ENCODE data around the gene FAM98C.
"Not testable (repeated sequence)": the region's sequence is repeated elsewhere in the genome, so short reads cannot be mapped to it uniquely, and the experiment has no call there.

Gene FAM98C

DNA sequence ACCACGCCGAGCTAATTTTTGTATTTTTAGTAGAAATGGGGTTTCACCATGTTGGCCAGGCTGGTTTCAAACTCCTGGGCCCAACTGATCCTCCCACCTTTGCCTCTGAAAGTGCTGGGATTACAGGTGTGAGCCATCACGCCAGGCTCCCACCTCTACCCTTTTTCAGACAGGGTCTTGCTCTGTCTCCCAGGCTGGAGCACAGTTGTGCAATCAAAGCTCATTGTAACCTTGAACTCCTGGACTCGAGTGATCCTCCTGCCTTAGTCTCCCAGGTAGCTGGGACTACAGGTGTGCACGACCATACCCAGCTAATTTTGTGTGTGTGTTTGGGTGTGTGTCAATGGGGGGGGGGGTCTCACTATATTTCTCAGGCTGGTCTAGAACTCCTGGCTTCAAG is 21.4 kb downstream of the FAM98C start:
- FAIRE-seq = no peak
- DNase-seq (ENCODE audit: insufficient read length, low spot score) = no peak

DNA sequence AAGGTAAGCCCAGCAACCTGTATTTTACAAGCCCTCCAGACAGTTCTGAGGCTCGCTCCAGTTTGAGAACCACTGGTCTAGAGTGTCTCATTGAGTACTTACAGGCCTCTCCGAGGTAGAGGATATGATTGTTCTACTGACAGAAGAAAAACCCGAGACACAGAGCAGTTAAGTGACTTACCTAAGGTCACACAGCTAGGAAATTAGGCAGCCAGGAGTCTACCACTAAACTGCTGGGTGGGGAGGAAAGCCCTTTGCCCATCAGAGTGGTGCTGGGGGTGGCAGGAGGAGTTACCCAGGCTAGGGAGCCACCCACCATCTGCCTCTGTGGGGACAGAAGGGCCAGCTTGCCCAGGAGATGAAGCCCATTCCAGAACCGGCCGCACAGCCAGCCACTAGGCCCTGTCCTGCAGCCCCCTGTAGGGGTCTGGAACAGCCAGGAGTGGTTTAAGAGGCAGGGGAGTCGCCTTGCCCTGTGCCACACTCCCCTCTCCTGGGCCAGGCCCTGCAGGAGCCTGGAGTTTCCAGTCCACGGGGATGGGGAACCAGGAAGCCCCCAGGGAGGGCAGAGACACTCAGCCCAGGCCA is 22.4 kb downstream of the FAM98C start:
- no peak for DNase-seq (ENCODE audit: insufficient read length, low spot score)
- FAIRE-seq = no peak

DNA sequence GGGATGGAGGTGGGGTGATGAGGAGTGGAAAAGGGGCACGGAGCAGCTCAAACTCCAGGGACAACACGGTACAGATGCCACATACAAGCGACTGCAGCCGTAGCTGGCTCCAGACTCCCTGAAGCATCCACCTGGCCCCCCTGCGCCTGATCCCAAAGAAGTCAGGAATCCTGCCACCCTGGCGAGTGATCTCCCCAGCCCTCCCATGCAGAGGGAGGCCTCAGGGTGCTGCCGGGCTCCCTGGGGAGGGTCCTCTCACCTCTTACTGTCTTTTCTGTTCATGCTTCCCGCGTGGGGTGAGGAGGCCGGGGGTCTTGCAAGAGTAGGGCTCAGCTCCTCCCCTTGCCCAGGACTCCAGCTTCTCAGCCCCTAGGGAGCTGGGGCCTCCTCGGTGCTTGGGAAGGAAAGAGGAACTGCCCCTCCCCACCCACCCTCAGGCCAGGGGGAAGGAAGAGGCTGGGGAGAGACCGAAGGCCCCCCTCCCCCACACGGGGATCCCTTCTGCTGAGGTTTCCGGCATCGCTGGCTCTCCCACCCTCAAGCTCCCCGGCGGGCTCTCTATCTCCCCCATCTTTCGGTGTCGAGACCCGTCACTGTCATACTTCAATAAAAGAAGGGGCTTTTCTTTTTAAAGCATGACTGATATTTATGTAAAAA is 23.0 kb downstream of the FAM98C start, which contains the start of gene RASGRP4:
TSS of gene RASGRP4 (minus strand) at position 410 of the 657 bp plus-strand sequence. CDS start at position 282, 128 bp downstream.
- FAIRE-seq = no peak
- no peak for DNase-seq (ENCODE audit: insufficient read length, low spot score)

DNA sequence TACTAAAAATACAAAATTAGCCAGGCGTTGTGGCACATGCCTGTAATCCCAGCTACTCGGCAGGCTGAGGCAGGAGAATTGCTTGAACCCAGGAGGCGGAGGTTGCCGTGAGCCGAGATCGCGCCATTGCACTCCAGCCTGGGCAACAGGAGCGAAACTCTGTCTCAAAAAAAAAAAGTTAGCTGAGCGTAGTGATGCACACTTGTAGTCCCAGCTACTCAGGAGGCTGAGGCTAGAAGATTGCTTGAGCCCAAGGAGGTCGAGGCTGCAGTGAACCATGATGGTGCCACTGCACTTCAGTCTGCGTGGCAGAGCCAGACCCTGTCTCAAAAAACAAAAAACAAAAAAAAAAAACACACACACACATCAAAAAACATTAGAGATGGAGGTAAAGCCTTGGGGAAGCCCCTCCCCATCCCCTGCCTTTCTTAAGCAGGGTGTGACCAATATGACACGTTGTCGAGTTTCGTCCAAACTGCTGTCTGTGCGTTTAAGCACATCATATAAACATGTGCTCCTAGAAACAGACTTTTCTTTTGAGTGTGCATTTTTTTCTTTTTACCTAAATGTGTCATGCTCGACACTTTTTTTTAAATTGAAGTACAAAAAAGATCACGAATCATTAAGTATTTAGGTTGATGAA is 24.3 kb downstream of the FAM98C start:
- peak; percentile 26 for FAIRE-seq
- DNase-seq (ENCODE audit: insufficient read length, low spot score) = not testable (repeated sequence)

DNA sequence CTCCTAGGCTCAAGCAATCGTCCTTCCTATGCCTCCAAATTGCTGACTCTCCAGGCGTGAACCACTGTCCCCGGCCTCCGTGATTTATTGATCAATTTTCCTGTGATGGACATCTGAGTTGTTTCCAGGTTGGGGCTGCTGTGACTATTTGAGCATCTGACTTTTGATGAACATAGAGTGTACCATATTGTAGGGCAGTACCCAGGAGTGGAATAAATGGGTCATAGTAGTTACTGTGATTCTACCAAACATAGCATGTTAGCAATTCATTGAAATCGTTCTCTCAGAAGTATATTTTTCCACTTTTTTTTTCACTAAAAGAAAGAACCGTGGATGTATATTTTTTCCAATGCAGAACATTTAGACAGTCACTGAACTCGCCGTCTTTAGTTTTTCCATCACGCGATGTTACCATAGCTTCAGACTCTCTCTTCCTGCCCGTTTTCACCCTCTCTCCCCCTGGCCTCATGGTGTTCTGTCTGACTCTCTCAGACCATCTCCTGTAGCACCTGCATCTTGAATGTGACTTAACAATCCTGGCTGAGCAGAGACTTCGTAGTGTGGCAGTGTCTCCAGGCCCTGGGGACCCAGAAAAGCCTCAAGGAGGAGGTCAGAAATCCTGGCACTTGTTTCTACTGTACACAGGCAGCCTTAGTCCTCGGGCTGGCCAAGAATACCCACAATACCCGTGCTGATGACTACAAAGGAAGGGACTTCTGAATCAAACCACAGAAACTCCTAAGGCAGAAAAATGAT is 26.3 kb downstream of the FAM98C start:
- FAIRE-seq (no peak), DNase-seq (ENCODE audit: insufficient read length, low spot score) (no peak)

DNA sequence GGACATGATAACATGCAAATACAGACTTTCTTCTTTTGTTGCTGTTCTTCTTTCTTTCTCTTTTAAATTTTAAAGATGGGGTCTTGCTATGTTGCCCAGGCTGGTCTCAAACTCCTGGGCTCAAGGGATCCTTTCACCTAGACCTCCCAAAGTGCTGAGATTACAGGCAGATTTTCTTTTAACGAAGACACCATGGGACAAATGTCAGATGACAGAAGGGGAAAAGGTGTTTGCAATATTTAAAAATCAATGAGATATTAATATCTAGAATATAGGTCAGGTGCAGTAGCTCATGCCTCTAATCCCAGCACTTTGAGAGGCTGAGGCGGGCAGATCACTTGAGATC is 26.9 kb downstream of the FAM98C start:
- DNase-seq (ENCODE audit: insufficient read length, low spot score) (no peak), FAIRE-seq (no peak)

DNA sequence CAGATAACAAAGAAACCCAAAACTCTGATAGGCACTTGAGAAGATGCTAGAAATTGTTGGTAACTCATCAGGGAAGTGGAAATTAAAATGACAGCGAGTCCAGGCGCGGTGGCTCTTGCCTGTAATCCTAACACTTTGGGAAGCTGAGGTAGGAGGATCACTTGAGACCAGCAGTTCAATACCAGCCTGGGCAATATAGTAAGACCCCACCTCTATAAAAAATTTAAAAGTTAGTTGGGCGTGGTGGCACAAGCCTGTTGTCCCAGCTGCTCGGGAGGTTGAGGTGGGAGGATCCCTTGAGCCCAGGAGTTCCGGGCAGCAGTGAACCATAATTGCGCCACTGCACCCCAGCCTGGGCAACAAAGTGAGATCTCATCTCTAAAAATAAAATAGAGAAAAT is 28.0 kb downstream of the FAM98C start:
- FAIRE-seq (no peak), DNase-seq (ENCODE audit: insufficient read length, low spot score) (no peak)

DNA sequence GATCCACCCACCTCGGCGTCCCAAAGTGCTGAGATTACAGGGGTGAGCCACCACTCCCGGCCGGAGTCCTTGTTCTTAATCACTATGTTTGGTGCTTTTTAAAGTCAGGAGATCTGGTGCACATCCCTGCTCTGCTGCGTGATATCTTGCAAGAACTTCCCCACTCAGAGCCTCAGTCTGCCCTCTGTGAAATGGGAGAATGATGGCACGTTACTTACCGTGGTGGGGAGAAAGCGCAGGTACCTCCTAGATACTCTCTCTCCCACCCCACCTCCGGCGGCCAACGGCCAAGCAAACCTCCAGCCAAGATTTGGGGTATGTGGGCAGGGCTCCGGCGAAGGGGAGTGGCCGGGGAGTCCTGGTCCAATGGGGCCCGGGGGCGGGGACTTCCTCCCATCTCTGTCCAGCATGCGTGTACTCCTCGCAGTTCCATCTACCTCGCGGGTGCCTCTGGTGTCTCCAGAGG is 30.4 kb downstream of the FAM98C start, which contains the start of gene RYR1:
TSS of gene RYR1 (plus strand) at position 424 of the 466 bp plus-strand sequence. CDS start 139 bp downstream, outside the sequence.
- peak; percentile 73 for FAIRE-seq
- peak; percentile 65 for DNase-seq (ENCODE audit: insufficient read length, low spot score)

DNA sequence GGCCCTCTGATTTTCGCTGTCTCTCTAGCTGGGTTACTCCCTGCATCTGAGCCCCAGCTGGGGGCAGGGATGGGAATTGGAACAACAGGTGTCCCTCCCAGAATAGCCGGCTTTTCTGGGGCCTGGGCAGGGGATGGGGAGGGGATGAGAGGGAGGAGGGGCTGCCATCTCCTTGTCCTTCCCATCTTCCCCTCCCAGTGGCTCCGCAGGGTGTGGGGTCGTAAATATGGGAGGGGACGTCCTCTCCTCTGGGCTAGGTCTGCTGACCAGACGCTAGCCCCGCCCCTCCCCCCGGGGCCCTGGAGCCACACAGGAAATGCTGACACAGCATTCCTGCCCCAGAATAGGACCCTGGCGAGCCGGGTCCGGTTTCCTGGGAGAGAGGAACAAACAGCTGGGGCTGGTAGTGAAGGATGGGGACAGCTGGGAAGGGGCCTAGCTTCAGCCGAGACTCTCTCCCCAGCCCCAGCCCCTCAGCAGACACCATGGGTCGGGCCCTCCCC is 31.7 kb downstream of the FAM98C start:
- DNase-seq (ENCODE audit: insufficient read length, low spot score) (no peak), FAIRE-seq (no peak)

DNA sequence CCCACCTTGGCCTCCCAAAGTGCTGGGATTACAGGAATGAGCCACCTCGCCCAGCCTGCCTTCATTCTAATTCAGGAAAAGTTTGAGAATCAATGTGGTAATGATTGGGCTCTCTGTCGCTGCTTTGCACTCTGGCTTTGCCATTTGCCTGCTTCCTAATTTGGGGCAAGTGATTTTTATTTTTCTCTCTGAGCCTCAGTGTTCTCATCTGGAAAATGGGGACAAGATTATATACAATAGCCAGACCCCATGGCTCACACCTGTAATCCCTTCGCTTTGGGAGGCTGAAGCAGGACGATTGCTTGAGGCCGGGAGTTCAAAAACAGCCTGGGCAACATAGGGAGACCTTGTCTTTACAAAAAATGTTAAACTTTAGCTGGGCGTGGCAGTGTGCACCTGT is 34.4 kb downstream of the FAM98C start:
- FAIRE-seq = no peak
- no peak for DNase-seq (ENCODE audit: insufficient read length, low spot score)

DNA sequence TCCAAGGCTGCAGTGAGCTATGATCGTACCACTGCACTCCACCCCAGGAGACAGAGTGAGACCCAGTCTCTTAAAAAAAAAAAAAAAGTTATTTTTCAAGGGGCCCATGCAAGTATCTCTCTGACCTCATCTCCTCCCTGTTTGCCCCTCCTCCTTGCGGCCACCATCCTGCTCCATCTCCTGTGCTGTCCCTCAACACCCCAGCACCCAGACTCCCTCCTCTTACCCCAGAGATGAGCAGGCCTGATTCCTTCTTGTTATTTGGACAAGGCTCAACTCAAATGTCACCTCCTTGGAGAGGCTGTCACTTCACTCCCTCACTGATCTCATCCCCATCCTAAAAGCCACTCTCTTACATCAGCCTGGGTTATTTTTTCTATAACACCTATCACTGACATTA is 35.0 kb downstream of the FAM98C start:
- no peak for DNase-seq (ENCODE audit: insufficient read length, low spot score)
- FAIRE-seq = no peak

DNA sequence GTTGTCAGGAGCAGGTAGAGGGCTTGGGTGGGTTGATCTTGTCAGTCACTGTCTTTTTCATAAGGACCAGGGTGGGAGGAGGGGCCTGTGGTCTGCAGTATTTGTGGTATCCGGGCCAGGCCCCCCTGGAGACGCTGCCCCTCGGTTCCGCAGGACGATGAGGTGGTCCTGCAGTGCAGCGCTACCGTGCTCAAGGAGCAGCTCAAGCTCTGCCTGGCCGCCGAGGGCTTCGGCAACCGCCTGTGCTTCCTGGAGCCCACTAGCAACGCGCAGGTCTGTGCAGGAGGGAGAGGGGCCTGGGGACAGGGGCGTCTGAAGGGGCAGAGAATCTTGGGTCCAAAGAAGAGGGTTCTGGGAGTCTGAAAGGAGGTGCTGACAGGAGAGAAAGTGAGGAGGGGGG is 37.7 kb downstream of the FAM98C start:
- no peak for DNase-seq (ENCODE audit: insufficient read length, low spot score)
- no peak for FAIRE-seq

DNA sequence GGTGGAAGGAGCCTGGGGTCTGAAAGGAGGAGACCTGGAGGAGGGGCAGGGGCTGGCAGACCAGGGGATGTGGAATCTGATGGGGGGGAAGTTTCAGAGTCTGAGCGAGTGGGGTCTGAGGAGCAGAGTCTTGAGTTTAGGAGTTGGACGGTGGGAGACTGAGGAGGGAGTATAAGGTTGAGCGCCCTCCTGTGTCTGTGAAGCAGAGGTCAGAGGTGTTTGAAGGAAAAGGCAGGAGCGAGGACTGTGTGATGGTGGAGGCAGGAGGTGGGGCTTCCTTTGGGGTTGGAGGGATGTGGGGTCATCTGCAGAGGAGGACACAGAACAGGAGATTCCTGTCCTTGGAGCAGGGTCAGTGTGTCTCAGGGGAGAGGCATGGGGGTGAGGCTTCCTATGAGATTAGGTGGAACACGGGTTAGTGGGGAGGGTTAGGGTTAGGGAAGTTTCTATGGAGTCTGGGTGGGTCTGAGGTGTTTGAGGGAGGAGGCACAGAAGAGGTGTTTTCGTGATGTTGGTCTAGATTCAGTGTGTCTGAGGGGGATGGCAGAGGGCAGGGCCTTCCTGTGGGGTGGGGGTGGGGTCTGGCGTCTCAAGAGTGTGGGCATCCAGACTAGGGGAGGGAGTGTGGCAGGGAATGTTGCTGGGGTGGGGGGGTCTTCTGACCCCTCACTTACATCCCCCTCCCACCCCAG is 38.9 kb downstream of the FAM98C start:
- no peak for DNase-seq (ENCODE audit: insufficient read length, low spot score)
- no peak for FAIRE-seq

DNA sequence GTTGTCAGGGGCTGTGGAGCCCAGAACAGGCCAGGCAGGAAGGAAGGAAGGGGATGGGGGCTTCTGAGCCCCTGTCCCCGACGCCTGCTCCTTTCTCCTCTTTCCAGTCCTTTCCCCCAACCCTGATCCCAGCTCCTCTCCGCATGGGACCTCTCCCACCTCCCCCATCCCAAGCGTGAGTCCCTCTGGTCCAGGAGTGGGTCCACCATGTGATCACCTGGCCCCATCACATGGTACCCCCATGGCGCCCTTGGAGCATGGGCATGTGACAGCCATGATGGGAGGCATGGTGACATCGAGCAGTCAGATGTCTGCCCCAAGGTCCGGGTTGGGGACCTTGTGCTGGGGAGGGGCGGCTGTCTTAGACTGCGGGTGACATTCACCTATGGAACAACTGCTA is 39.8 kb downstream of the FAM98C start:
- FAIRE-seq = no peak

DNA sequence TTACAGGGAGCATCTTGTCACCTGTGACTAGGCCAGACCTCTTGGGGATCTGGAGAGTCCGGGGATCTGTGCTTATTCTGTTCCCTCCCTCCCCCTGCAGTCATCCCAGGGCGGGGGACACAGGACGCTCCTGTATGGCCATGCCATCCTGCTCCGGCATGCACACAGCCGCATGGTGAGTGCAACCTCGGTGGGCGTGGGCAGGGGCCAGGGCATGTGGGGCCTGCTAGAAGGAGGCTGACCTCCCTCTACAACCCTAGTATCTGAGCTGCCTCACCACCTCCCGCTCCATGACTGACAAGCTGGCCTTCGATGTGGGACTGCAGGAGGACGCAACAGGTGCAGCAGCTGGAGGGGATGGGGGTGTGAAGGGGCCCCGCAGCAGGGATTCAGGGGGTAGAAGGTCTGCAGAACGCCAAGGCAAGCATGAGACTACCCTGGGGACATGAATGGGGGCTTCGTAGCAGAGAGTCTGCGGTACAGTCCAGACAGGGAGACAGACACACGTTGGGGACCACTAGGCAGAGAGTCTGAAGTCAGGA is 40.6 kb downstream of the FAM98C start:
- DNase-seq (ENCODE audit: insufficient read length, low spot score) = no peak

More for the DNA sequence above, 39.8 kb downstream of the FAM98C start:
- DNase-seq (ENCODE audit: insufficient read length, low spot score) = no peak

DNA sequence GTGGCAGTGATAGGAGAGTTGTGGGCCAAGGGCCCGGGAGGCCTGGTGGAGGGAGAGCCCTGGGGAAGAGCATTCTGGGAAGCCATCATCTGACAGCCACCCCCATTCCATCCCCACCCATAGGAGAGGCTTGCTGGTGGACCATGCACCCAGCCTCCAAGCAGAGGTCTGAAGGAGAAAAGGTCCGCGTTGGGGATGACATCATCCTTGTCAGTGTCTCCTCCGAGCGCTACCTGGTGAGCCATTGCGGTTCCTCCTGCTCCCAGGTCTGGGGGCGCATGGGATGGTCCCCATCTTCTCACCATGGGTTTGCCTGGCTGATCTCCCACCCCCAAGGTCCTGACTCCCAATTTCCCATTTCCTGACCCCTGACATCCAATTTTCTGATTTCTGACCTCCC is 41.1 kb downstream of the FAM98C start:
- DNase-seq (ENCODE audit: insufficient read length, low spot score) (no peak), FAIRE-seq (no peak)

More for the DNA sequence above, 40.6 kb downstream of the FAM98C start:
- FAIRE-seq = no peak

DNA sequence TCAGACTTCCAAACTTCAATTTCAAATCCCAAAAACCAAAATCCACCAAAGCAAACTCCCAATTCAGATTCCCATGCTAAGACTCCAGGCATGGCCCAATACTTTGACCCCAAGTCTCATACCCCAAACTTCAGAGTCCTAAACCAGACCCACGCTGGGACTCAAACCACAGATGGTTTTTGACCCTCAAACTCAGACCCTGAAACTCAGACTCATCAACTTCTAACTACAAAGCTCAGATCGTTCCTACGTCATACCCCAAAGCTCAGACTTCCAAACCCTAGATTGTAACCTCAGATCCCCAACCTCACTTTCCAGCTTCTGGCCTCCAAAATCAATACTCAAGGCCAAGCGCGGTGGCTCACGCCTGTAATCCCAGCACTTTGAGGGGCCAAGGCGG is 42.5 kb downstream of the FAM98C start:
- FAIRE-seq = no peak
- no peak for DNase-seq (ENCODE audit: insufficient read length, low spot score)

DNA sequence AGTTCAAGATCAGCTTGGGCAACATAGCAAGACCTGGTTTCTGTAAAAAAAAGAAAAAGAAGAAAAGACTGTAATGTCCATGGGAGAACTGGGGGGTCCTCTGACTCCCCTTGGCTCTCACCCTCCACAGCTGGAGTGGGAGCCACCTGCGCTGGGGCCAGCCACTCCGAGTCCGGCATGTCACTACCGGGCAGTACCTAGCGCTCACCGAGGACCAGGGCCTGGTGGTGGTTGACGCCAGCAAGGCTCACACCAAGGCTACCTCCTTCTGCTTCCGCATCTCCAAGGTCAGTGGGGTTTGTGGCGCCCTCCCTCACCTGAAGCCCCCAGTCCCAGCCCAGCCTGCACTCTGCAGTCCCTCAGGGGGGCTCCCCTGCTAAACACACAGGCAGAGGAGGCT is 45.3 kb downstream of the FAM98C start:
- FAIRE-seq (no peak), DNase-seq (ENCODE audit: insufficient read length, low spot score) (no peak)

DNA sequence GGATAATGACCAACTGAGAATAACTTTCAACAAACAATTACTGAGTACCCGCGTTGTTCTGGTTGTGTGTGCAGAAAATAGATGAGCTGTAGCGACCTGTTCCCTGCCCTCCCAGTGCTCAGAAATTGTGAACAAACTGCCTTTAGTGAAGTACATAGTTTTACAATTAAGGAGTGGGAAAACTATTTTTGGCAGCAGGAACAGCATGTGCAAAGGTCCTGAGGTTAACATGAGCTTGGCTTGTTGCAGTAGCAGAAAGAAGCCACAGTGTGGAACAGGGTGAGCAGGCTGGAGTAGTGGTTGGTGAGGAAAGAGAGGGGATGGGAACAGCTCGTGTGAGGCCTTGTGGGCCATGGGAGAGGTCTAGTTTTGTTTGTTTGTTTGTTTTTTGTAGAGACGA is 46.6 kb downstream of the FAM98C start:
- DNase-seq (ENCODE audit: insufficient read length, low spot score) (no peak), FAIRE-seq (no peak)

DNA sequence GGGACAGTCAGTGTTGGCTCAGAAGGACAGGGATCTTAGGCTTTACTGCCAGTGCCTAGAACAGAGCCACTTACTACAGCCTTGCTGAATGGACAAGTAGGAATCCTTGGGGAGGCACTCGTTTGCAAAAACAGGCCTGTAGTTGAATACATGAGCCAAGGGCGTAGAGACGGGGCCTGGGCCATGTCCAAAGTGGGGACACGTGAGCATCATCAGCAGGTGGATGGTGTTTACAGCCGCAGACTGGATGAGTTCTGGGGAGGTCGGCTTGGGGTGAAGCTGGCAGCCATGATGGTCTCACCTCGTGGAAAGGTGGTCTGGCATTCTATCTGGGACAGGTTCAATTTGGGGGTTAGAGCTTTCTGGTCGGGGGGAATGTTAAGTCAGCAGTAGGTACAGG is 48.1 kb downstream of the FAM98C start:
- FAIRE-seq = no peak
- DNase-seq (ENCODE audit: insufficient read length, low spot score) = no peak

Measured in GM19239 (cell line).